ENCODE measurements around the gene SLC6A6.
"Not testable (repeated sequence)": the region's sequence is repeated elsewhere in the genome, so short reads cannot be mapped to it uniquely, and the experiment has no call there.

The SLC6A6 gene

DNA sequence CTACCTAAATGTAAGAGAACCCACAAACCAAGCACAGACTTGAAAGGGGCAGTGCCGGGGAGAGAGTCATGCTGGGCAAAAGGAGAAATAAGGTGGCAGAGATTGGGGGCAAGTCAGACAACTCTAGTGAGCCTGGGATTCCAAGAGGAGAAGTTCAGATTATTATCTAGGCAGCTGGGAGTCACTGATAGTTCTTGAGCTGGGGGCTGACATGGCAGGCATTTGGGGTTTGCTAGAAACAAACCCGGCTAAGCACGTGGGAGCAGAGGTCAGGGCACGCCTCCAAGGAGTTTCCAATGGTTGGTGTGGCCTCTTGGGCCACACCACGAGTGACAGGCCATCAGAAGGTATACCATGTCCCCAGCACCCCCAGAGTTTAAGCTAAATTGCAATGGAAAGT lies 27.6 kb downstream of the SLC6A6 start:
- Histone ChIP-seq H3K27ac (ENCODE audit: low read length) (no peak overlapping the region), H3K4me3 (ENCODE audit: low read length in 2 of 2) (no peak overlapping the region), H3K9me3 (ENCODE audit: control insufficient read depth in 2 of 2, low read length in 2 of 2) (no peaks in the 10 kb centered on the region), H3K9ac (ENCODE audit: low read length in 2 of 2) (no peak overlapping the region), H3K36me3 (ENCODE audit: control insufficient read depth in 2 of 2, insufficient read depth in 2 of 2, low read length in 2 of 2) (no peaks in the 10 kb centered on the region), H3K4me1 (ENCODE audit: control insufficient read depth, insufficient read depth, low read length) (peaks cover 38% of the 10 kb centered on the region), H3K27me3 (ENCODE audit: control insufficient read depth in 1 of 2, insufficient read depth in 2 of 2, low read length in 2 of 2) (no peaks in the 10 kb centered on the region)

DNA sequence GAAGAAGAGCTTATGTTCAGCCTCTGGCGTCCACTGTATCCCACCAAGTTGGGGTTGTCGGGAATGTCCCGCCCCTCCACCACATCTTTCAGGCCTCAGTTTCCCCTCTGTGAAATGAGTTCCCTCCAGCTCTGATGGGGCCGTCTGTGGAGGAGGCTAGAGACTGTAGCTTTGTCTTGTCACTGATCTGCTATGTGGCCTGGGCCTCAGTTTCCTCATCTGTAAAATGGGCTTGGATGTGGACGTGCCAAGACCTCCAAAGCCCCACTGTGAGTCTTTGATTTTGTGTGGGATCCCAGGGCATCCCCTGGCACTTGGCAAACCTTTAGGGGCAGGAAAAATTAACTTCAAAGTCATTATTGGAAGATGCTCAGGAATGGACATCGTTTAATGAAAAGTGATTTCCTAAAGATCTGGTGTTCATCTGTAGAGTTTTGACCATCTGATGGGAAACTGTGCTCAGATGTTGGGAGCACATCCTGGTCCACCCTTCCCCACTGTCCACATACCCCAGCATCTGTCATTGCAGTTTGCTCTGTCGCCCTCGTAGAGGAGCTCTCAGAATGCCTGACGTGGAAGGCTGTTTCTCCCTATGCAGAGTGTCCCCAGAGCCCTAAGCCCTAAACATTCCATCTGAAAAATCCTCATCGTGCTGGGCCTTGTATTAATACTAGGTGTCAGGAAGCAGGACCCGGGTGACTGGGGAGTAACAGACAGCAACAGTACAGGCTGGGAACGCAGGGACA lies 28.5 kb downstream of the SLC6A6 start:
- no peak overlapping the region for H3K27ac ChIP-seq (ENCODE audit: low read length)
- H3K4me1 ChIP-seq (ENCODE audit: control insufficient read depth, insufficient read depth, low read length), result peaks cover 41% of the 10 kb centered on the region
- no peak overlapping the region for H3K9ac ChIP-seq (ENCODE audit: low read length in 2 of 2)
- no peak overlapping the region for H3K4me3 ChIP-seq (ENCODE audit: low read length in 2 of 2)
- no peaks in the 10 kb centered on the region for H3K36me3 ChIP-seq (ENCODE audit: control insufficient read depth in 2 of 2, insufficient read depth in 2 of 2, low read length in 2 of 2)
- H3K9me3 ChIP-seq (ENCODE audit: control insufficient read depth in 2 of 2, low read length in 2 of 2), result no peaks in the 10 kb centered on the region
- H3K27me3 ChIP-seq (ENCODE audit: control insufficient read depth in 1 of 2, insufficient read depth in 2 of 2, low read length in 2 of 2), result no peaks in the 10 kb centered on the region

DNA sequence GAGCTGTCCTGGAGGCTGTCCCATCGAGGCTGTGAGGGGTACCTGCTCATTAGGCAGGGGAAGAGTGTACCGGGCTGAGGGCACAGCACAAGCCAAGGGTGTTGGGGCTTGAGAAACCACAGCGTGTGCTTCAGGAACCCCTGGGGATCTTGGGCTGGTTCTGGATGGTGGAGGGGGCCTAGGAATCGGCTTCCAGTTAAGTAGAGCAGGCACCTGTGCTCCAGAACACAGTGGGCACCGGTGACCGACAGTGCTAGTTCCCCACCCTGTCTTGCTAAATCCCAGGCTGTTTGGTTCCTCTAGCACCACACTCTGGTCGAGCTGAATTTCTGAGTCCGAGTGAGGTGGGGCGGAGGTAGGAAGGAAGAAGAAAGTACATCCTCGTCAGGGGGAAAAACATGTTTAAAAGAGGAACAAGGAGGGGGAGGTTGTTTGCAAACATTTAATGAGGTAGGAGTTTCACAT lies 29.1 kb downstream of the SLC6A6 start:
- no peak overlapping the region for H3K27ac ChIP-seq (ENCODE audit: low read length)
- no peak overlapping the region for H3K4me3 ChIP-seq (ENCODE audit: low read length in 2 of 2)
- H3K9ac ChIP-seq (ENCODE audit: low read length in 2 of 2), result no peak overlapping the region
- no peaks in the 10 kb centered on the region for H3K27me3 ChIP-seq (ENCODE audit: control insufficient read depth in 1 of 2, insufficient read depth in 2 of 2, low read length in 2 of 2)
- H3K9me3 ChIP-seq (ENCODE audit: control insufficient read depth in 2 of 2, low read length in 2 of 2), result no peaks in the 10 kb centered on the region
- H3K4me1 ChIP-seq (ENCODE audit: control insufficient read depth, insufficient read depth, low read length), result peaks cover 42% of the 10 kb centered on the region
- no peaks in the 10 kb centered on the region for H3K36me3 ChIP-seq (ENCODE audit: control insufficient read depth in 2 of 2, insufficient read depth in 2 of 2, low read length in 2 of 2)

DNA sequence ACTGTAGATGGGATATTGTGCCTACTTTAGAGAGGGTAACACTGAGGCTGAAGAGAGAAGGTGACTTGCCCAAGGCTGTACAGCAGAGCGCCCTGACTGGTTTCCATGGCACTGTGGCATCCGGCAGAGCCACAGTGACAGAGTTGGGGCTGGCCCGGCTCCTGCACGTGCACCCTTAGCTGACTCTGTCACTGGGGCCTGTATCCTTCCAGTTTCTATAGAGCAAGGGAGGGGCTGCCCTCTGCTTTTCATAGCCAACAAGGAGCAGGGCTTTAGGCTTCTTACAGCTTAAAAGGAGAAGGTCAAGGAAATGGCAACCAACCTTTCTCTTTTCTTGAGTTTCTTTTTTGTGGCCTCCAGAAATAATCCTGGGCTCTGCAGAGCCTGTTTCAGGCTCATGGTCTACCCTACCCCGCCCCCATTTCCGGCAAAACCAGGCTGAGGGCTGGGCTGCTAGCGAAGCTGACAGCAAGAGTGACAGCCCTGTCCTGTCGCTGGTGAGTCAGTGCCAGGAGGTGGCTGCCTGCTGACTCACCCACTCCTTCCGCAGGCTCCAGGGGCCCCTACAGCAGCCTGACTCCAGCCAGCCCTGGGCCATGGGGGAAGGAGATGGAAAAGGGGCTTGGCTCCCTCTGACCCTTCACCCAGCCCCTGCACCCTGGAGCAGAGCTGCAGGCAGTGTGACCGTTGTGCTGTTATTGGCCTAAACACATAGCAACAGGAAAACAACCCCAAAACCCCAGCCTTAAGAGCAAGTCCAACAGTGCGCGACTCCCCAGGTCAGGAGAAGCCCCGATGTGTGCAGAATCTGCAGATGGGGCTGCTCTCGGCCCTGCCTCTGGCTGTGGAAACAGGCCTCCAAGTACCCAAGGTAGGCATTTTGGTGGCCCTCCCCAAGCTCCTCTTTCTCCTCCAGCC lies 29.8 kb downstream of the SLC6A6 start:
- Histone ChIP-seq H3K4me1 (ENCODE audit: control insufficient read depth, insufficient read depth, low read length) (peaks cover 45% of the 10 kb centered on the region), H3K9ac (ENCODE audit: low read length in 2 of 2) (no peak overlapping the region), H3K4me3 (ENCODE audit: low read length in 2 of 2) (no peak overlapping the region), H3K27ac (ENCODE audit: low read length) (no peak overlapping the region), H3K9me3 (ENCODE audit: control insufficient read depth in 2 of 2, low read length in 2 of 2) (no peaks in the 10 kb centered on the region), H3K27me3 (ENCODE audit: control insufficient read depth in 1 of 2, insufficient read depth in 2 of 2, low read length in 2 of 2) (no peaks in the 10 kb centered on the region), H3K36me3 (ENCODE audit: control insufficient read depth in 2 of 2, insufficient read depth in 2 of 2, low read length in 2 of 2) (no peaks in the 10 kb centered on the region)

DNA sequence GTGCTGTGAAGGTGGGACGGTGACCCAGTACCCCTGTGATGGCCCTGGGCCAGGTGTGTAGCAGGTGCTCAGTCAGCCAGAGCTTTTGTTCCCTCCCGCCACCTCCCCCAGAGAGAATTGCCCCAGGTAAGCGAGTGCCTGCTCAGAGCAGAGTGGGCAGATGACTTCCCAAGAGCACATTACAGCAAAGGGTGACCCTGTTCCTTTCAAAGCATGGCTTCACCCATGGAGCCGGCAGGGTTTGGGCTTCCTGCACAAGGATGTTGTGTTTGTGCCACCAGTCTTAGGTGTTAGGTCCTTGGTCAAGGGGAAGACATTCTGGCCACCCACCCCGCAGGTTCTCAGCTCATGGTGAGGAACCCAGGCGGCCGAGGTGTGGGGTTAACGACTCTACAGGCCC lies 30.7 kb downstream of the SLC6A6 start:
- Histone ChIP-seq H3K27ac (ENCODE audit: low read length) (no peak overlapping the region), H3K9ac (ENCODE audit: low read length in 2 of 2) (no peak overlapping the region), H3K4me1 (ENCODE audit: control insufficient read depth, insufficient read depth, low read length) (peaks cover 40% of the 10 kb centered on the region), H3K27me3 (ENCODE audit: control insufficient read depth in 1 of 2, insufficient read depth in 2 of 2, low read length in 2 of 2) (no peaks in the 10 kb centered on the region), H3K9me3 (ENCODE audit: control insufficient read depth in 2 of 2, low read length in 2 of 2) (no peaks in the 10 kb centered on the region), H3K36me3 (ENCODE audit: control insufficient read depth in 2 of 2, insufficient read depth in 2 of 2, low read length in 2 of 2) (no peaks in the 10 kb centered on the region), H3K4me3 (ENCODE audit: low read length in 2 of 2) (no peak overlapping the region)

DNA sequence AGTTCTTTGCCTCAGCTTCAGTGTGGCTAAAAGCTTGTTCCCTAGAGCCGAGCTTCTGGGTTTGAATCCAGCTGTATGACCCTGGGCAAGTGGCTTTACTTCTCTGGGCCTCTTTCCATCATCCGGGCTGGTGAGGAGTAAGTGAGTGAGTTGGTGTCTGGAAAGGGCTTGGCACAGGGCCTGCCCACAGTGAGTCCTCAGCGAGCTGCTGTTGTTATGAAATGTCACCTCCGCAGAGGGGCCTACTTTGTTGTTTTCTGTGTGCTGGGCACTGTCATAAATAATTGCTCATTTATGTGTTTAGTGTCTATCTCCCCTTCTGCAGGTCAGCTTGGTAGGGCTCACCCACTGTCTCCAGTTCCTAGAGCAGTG lies 31.7 kb downstream of the SLC6A6 start:
- H3K27ac ChIP-seq (ENCODE audit: low read length), result no peak overlapping the region
- no peaks in the 10 kb centered on the region for H3K36me3 ChIP-seq (ENCODE audit: control insufficient read depth in 2 of 2, insufficient read depth in 2 of 2, low read length in 2 of 2)
- H3K9ac ChIP-seq (ENCODE audit: low read length in 2 of 2), result no peak overlapping the region
- H3K4me3 ChIP-seq (ENCODE audit: low read length in 2 of 2), result no peak overlapping the region
- no peaks in the 10 kb centered on the region for H3K9me3 ChIP-seq (ENCODE audit: control insufficient read depth in 2 of 2, low read length in 2 of 2)
- H3K4me1 ChIP-seq (ENCODE audit: control insufficient read depth, insufficient read depth, low read length), result peaks cover 39% of the 10 kb centered on the region
- no peaks in the 10 kb centered on the region for H3K27me3 ChIP-seq (ENCODE audit: control insufficient read depth in 1 of 2, insufficient read depth in 2 of 2, low read length in 2 of 2)

DNA sequence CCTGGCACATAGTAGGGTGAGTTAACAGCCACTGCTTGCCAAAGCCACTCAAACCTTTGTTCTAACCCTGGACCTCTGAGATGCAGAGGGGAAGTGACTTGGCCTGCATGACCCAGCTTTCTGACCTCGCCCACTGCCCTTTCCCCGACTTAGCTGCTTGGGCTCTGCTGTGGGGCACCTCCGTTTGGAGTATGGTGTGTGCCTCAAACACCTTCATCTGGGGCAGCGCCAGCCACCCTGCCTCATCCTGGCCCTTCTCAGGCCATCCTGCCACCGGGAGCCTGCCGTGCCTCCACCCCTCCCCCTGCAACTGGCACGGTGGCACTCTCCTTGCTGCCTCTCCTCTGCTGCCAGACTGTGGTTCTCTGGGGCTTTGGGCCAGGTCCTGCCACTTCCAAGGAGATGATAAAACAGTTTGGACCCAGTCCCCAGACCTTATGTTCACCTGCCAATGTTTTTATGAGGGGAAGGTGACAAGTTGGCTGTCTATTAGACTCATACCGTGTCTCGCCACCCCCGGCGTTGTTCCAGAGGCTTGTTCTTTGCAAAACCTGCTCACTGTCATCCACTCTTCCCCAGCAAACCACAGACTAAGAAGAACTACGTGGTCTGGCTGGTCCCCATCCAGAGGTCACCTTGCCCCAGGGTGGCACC lies 32.2 kb downstream of the SLC6A6 start:
- peaks cover 43% of the 10 kb centered on the region for H3K4me1 ChIP-seq (ENCODE audit: control insufficient read depth, insufficient read depth, low read length)
- H3K27me3 ChIP-seq (ENCODE audit: control insufficient read depth in 1 of 2, insufficient read depth in 2 of 2, low read length in 2 of 2), result no peaks in the 10 kb centered on the region
- H3K36me3 ChIP-seq (ENCODE audit: control insufficient read depth in 2 of 2, insufficient read depth in 2 of 2, low read length in 2 of 2), result no peaks in the 10 kb centered on the region
- no peak overlapping the region for H3K27ac ChIP-seq (ENCODE audit: low read length)
- no peak overlapping the region for H3K9ac ChIP-seq (ENCODE audit: low read length in 2 of 2)
- H3K9me3 ChIP-seq (ENCODE audit: control insufficient read depth in 2 of 2, low read length in 2 of 2), result no peaks in the 10 kb centered on the region
- peak overlapping the region in 1 of 2 donors; percentile 8 for H3K4me3 ChIP-seq (ENCODE audit: low read length in 2 of 2)

DNA sequence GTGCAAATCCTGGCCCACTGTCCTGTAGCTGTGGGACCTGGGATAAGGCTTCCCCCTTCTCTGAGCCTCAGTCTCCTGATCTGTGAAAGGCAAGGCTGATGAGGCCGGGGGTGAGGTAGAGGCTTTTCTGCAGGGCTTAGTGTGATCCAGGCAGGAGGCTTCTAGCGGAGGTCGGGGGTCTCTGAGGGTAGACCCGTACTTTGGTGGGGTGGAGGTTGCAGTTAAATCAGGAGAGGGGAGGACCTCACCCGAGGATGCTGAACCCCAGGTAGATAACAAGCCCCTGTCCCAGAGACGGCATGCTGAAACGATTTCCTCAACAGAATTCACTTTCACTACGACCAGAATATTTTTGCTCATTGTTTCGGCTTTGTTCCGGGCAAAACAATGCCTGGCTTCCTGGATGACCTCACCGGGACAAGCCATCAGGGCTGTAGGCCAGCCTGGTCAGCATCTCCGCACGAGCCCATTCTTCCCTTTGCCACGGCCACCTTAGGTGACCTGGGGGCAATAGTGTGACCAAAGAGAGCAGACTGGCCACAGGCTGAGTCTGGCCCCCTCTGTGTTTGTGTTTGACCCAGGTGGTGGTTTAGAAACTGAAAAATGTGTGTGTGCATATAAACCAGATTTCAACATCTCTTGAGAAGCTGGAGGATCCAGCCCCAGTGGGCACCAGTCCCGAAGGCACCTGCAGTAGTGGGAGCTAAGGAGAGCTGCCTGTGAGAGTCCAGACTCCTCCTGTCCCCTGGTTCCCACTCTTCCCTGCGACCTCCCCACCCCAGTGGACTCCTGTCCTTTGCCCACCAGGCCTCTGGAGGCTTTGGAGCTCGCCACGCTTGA lies 33.0 kb downstream of the SLC6A6 start:
- no peak overlapping the region for H3K9ac ChIP-seq (ENCODE audit: low read length in 2 of 2)
- H3K4me3 ChIP-seq (ENCODE audit: low read length in 2 of 2), result peak overlapping the region in 1 of 2 donors; percentile 8
- peaks cover 50% of the 10 kb centered on the region for H3K4me1 ChIP-seq (ENCODE audit: control insufficient read depth, insufficient read depth, low read length)
- no peaks in the 10 kb centered on the region for H3K36me3 ChIP-seq (ENCODE audit: control insufficient read depth in 2 of 2, insufficient read depth in 2 of 2, low read length in 2 of 2)
- no peaks in the 10 kb centered on the region for H3K27me3 ChIP-seq (ENCODE audit: control insufficient read depth in 1 of 2, insufficient read depth in 2 of 2, low read length in 2 of 2)
- H3K27ac ChIP-seq (ENCODE audit: low read length), result no peak overlapping the region
- H3K9me3 ChIP-seq (ENCODE audit: control insufficient read depth in 2 of 2, low read length in 2 of 2), result no peaks in the 10 kb centered on the region

DNA sequence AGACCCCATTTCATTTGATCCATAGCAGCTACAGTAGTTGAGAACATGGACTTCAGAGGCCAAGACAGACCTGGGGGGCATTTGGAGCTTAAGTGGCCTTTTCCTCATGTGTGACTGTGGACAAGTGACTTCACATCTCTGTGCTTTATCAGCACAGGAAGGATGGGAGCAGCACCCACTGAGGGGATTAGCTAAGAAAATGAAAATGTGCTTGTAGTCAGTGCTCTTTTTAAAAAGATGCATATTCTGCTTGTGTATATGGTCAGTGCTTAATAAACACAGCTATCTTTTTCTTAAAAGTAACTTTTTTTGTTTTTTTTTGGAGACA lies 34.5 kb downstream of the SLC6A6 start:
- no peaks in the 10 kb centered on the region for H3K27me3 ChIP-seq (ENCODE audit: control insufficient read depth in 1 of 2, insufficient read depth in 2 of 2, low read length in 2 of 2)
- H3K4me3 ChIP-seq (ENCODE audit: low read length in 2 of 2), result no peak overlapping the region
- H3K36me3 ChIP-seq (ENCODE audit: control insufficient read depth in 2 of 2, insufficient read depth in 2 of 2, low read length in 2 of 2), result no peaks in the 10 kb centered on the region
- peaks cover 51% of the 10 kb centered on the region for H3K4me1 ChIP-seq (ENCODE audit: control insufficient read depth, insufficient read depth, low read length)
- H3K27ac ChIP-seq (ENCODE audit: low read length), result no peak overlapping the region
- H3K9ac ChIP-seq (ENCODE audit: low read length in 2 of 2), result no peak overlapping the region
- H3K9me3 ChIP-seq (ENCODE audit: control insufficient read depth in 2 of 2, low read length in 2 of 2), result no peaks in the 10 kb centered on the region

DNA sequence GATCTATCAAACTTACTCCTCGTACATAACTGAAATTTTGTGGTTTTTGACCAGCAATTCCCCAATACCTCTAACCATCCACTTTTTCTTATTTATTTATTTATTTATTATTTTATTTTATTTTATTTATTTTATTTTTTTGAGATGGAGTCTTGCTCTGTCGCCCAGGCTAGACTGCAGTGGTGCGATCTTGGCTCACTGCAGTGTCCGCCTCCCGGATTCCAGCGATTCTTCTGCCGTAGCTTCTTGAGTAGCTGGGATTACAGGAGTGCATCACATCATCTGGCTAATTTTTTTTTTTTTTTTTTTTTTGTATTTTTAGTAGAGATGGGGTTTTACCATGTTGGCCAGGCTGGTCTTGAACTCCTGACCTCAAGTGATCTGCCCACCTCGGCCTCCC lies 35.3 kb downstream of the SLC6A6 start:
- not testable (repeated sequence) for H3K4me3 ChIP-seq (ENCODE audit: low read length in 2 of 2); H3K9me3 ChIP-seq (ENCODE audit: control insufficient read depth in 2 of 2, low read length in 2 of 2); H3K27ac ChIP-seq (ENCODE audit: low read length); H3K9ac ChIP-seq (ENCODE audit: low read length in 2 of 2); H3K27me3 ChIP-seq (ENCODE audit: control insufficient read depth in 1 of 2, insufficient read depth in 2 of 2, low read length in 2 of 2); H3K36me3 ChIP-seq (ENCODE audit: control insufficient read depth in 2 of 2, insufficient read depth in 2 of 2, low read length in 2 of 2)
- peaks cover 45% of the 10 kb centered on the region for H3K4me1 ChIP-seq (ENCODE audit: control insufficient read depth, insufficient read depth, low read length)

Data from stomach smooth muscle (tissue), 2 donors.